GM21576 (cell line): ENCODE measurements around the gene IFI6.

Experiments used
- ATAC-seq: cut with Tn5 transposase; IDR thresholded peaks from one replicate; pipeline ENCODE4 v1.9.1; 2021; ENCODE audit warnings: mild to moderate bottlenecking, moderate library complexity; ENCODE audit not compliant: unreplicated experiment

The IFI6 gene

GRCh38 chr1:27676410-27676809, 4.4 kb upstream of the IFI6 start:
- ATAC-seq = no peak

GRCh38 chr1:27672750-27673112, 739 bp upstream of the IFI6 start:
- ATAC-seq = no peak

GRCh38 chr1:27669876-27670275, 2.1 kb downstream of the IFI6 start:
- no peak for ATAC-seq

- no peak for ATAC-seq
Observed at GRCh38 chr1:27668808-27669723, 2.9 kb downstream of the IFI6 start.

- ATAC-seq = no peak
Observed at GRCh38 chr1:27668121-27668807, 3.7 kb downstream of the IFI6 start.

GRCh38 chr1:27666791-27667254, 5.2 kb downstream of the IFI6 start:
- no peak for ATAC-seq

- no peak for ATAC-seq
Observed at GRCh38 chr1:27666294-27666693, 5.7 kb downstream of the IFI6 start.

GRCh38 chr1:27665016-27665651, 6.9 kb downstream of the IFI6 start:
- ATAC-seq = no peak

GRCh38 chr1:27664291-27664690, 7.7 kb downstream of the IFI6 start:
- no peak for ATAC-seq

- no peak for ATAC-seq
Observed at GRCh38 chr1:27662707-27663393, 9.1 kb downstream of the IFI6 start.

- no peak for ATAC-seq
Observed at GRCh38 chr1:27662261-27662660, 9.7 kb downstream of the IFI6 start.

- ATAC-seq = no peak
Observed at GRCh38 chr1:27661412-27662075, 10.4 kb downstream of the IFI6 start.

GRCh38 chr1:27660300-27660835, 11.6 kb downstream of the IFI6 start:
- no peak for ATAC-seq

GRCh38 chr1:27659497-27660299, 12.3 kb downstream of the IFI6 start:
- ATAC-seq = peak; percentile 58

GRCh38 chr1:27658951-27659496, 13.0 kb downstream of the IFI6 start:
- peak; percentile 8 for ATAC-seq

- ATAC-seq = no peak
Observed at GRCh38 chr1:27656157-27656893, 15.7 kb downstream of the IFI6 start.

GRCh38 chr1:27655151-27655937, 16.6 kb downstream of the IFI6 start:
- no peak for ATAC-seq
